Activated CD8-positive, alpha-beta T cell treated with anti-CD3 and anti-CD28 coated beads, Interleukin-2, amount 10 ng/mL, durations not matched to agents 7 days and 5 days (primary cell): ENCODE measurements around the gene TPRA1. TPM values are rescaled to one million over a fixed set of nuclear protein-coding genes. Genes with fewer than 3 reads are reported as not detected.

Experiments used
- ATAC-seq: fragments of 150-1000 bp; cut with Tn5 transposase; one replicate; pipeline ENCODE4 v1.10.0; 2021; ENCODE audit warnings: moderate library complexity
- CTCF ChIA-PET: fragments of 350-600 bp; sonication (Branson Sonifier 250); formaldehyde crosslinking; loops from one replicate; lab custom pipeline; 2021; ENCODE audit warnings: antibody characterized with exemption; lab: Charles Lee
- POLR2A ChIA-PET: fragments of 350-600 bp; sonication (Branson Sonifier 250); formaldehyde crosslinking; loops from one replicate; lab custom pipeline; 2021; ENCODE audit warnings: antibody characterized with exemption; lab: Charles Lee
- DNase-seq: peaks from one replicate; pipeline ENCODE4 v3.0.0-alpha.2; 2020
- H3K27ac Mint-ChIP-seq: one replicate; pipeline ENCODE4 v1.8.0; 2021; ENCODE audit warnings: mild to moderate bottlenecking, mixed read lengths
- H3K27me3 Mint-ChIP-seq: one replicate; pipeline ENCODE4 v1.8.0; 2021; ENCODE audit warnings: low read depth, mixed read lengths
- H3K36me3 Mint-ChIP-seq: one replicate; pipeline ENCODE4 v1.8.0; 2021; ENCODE audit warnings: low read depth, mixed read lengths
- H3K4me1 Mint-ChIP-seq: one replicate; pipeline ENCODE4 v1.8.0; 2021; ENCODE audit warnings: low read depth, mixed read lengths
- H3K4me3 Mint-ChIP-seq: one replicate; pipeline ENCODE4 v1.8.0; 2021; ENCODE audit warnings: mild to moderate bottlenecking, mixed read lengths
- H3K9me3 Mint-ChIP-seq: one replicate; pipeline ENCODE4 v1.8.0; 2022; ENCODE audit warnings: mixed read lengths; ENCODE audit not compliant: insufficient read depth
- total RNA-seq, 2 experiments: library from RNA; stranded (reverse); gene quantifications; one replicate each; pipeline ENCODE4 v1.2.3, GENCODE V29; 2021

TPRA1 gene
- total RNA-seq, 2 experiments from 2014 or later = 27.0 to 27.9 TPM

- Mint-ChIP-seq H3K36me3 (peaks cover 5% of the 10 kb centered on the region), H3K9me3 (no peaks in the 10 kb centered on the region), H3K27ac (peak overlapping the region; percentile 77), H3K4me3 (peak overlapping the region; percentile 93), H3K27me3 (no peaks in the 10 kb centered on the region), H3K4me1 (peaks cover 31% of the 10 kb centered on the region)
- ATAC-seq (no peak), DNase-seq (peak; percentile 40)
- ChIA-PET POLR2A (interaction anchor here (0.8 to 2.7 kb wide), 4 partner anchors 9 to 81 kb away, joined by 3 to 19 read pairs (median 4); partner anchors contain the start of gene MCM2), CTCF (interaction anchor here (6.3 kb wide), 1 partner anchor 14 kb away, joined by 48 read pairs; no protein-coding TSS in a partner anchor)
These were observed 1.5 kb downstream of the TPRA1 start for GRCh38 chr3:127588806-127589577.

DNA sequence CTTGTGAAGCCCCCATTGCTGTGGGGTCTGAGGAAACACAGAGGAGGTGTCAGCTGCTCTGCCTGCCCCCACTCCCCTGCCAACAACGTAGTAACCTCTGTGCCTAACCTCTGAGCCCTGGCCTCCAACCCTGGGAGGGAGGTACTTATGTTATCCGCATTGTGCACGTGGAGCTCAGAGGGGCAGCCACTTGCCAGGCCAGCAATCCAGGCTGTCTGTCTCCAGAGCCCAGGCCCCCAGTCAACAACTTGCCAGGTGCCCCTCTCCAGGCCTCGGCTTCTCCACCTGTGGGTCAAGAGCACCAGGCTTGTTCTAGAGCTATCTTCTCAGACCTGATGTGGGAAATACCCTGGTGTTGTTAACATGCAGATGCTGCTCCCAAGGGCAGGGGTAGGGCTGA, 2.7 kb downstream of the TPRA1 start:
- ATAC-seq = no peak
- H3K27ac Mint-ChIP-seq = no peak overlapping the region
- no peaks in the 10 kb centered on the region for H3K27me3 Mint-ChIP-seq
- peaks cover 27% of the 10 kb centered on the region for H3K4me1 Mint-ChIP-seq
- CTCF ChIA-PET = interaction anchor here (6.3 kb wide), 1 partner anchor 12 kb away, joined by 48 read pairs; no protein-coding TSS in a partner anchor
- no peak overlapping the region for H3K4me3 Mint-ChIP-seq
- POLR2A ChIA-PET = interaction anchor here (1.9 to 2.7 kb wide), 2 partner anchors 9 to 10 kb away, joined by 4 to 19 read pairs; partner anchors contain the start of gene MCM2
- DNase-seq = no peak
- H3K9me3 Mint-ChIP-seq = no peaks in the 10 kb centered on the region
- peaks cover 5% of the 10 kb centered on the region for H3K36me3 Mint-ChIP-seq

DNA sequence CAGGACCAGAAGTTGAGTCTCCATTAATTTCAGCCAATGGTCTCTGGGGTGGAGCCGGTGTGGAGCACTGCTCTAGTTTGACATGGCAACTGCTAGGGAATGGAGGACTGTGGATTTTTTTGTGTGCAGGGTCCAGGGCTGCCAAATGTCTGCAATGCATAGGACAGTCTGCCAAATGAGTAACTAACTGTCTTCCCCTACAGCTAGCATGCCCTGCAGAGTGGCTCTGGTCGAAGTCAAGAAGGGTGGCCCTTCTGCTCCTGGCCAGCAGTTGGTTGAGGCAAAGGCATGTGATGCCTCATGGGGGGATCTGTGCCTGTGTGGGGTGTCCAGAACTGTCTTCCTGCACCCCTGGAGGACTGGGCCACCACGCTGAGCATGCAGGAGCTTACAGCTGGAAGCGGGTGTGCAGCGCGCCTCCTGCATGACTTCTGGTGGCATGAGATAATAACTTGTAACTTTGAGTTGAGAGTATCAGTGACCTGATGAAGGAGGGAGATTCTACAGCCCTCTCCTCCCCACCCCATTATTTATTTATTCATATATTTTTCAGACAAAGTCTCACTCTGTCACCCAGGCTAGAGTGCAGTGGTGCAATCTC, 4.6 kb downstream of the TPRA1 start:
- DNase-seq (no peak), ATAC-seq (no peak)
- no peaks in the 10 kb centered on the region for H3K9me3 Mint-ChIP-seq
- CTCF ChIA-PET = interaction anchor here (0.7 to 6.3 kb wide), 2 partner anchors 10 to 647 kb away, joined by 3 to 48 read pairs; no protein-coding TSS in a partner anchor
- POLR2A ChIA-PET = interaction anchor here (0.8 kb wide), 1 partner anchor 12 kb away, joined by 3 read pairs; the partner anchor contains the start of gene MCM2
- H3K4me3 Mint-ChIP-seq = no peak overlapping the region
- peaks cover 13% of the 10 kb centered on the region for H3K4me1 Mint-ChIP-seq
- H3K27me3 Mint-ChIP-seq = no peaks in the 10 kb centered on the region
- no peak overlapping the region for H3K27ac Mint-ChIP-seq
- peaks cover 5% of the 10 kb centered on the region for H3K36me3 Mint-ChIP-seq

- ATAC-seq = no peak
- H3K4me3 Mint-ChIP-seq = no peak overlapping the region
- peaks cover 13% of the 10 kb centered on the region for H3K4me1 Mint-ChIP-seq
- no peaks in the 10 kb centered on the region for H3K27me3 Mint-ChIP-seq
- H3K9me3 Mint-ChIP-seq = no peaks in the 10 kb centered on the region
- POLR2A ChIA-PET = no interaction called here
- DNase-seq = no peak
- H3K36me3 Mint-ChIP-seq = peaks cover 5% of the 10 kb centered on the region
- H3K27ac Mint-ChIP-seq = no peak overlapping the region
- CTCF ChIA-PET = interaction anchor here (0.7 to 6.3 kb wide), 2 partner anchors 10 to 647 kb away, joined by 3 to 48 read pairs; no protein-coding TSS in a partner anchor
These were observed 5.2 kb downstream of the TPRA1 start for GRCh38 chr3:127585163-127585812.

DNA sequence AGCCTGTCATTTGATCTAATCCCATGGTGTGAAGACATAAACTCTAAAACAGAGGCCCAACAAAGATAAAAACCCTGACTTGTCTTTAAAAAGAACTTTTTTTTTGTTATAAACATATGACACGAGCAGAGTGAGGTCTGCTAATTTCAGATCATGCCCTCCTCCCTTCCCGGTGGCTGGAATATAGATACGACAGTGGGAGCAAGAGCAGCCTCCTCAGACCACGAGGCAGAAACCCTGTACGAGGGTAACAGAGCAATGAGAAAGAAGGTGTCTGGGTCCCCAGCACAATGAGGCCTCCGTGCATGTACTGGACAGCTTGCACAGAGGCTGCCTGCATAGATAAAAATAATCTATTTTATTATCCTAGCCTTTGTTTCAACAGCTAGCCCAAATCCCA, 5.8 kb downstream of the TPRA1 start:
- Mint-ChIP-seq H3K4me1 (peaks cover 13% of the 10 kb centered on the region), H3K4me3 (no peak overlapping the region), H3K27ac (no peak overlapping the region), H3K27me3 (no peaks in the 10 kb centered on the region), H3K36me3 (peaks cover 5% of the 10 kb centered on the region), H3K9me3 (no peaks in the 10 kb centered on the region)
- DNase-seq (no peak), ATAC-seq (no peak)
- ChIA-PET POLR2A (no interaction called here), CTCF (interaction anchor here (1.5 kb wide), 1 partner anchor 10 kb away, joined by 5 read pairs; no protein-coding TSS in a partner anchor)

DNA sequence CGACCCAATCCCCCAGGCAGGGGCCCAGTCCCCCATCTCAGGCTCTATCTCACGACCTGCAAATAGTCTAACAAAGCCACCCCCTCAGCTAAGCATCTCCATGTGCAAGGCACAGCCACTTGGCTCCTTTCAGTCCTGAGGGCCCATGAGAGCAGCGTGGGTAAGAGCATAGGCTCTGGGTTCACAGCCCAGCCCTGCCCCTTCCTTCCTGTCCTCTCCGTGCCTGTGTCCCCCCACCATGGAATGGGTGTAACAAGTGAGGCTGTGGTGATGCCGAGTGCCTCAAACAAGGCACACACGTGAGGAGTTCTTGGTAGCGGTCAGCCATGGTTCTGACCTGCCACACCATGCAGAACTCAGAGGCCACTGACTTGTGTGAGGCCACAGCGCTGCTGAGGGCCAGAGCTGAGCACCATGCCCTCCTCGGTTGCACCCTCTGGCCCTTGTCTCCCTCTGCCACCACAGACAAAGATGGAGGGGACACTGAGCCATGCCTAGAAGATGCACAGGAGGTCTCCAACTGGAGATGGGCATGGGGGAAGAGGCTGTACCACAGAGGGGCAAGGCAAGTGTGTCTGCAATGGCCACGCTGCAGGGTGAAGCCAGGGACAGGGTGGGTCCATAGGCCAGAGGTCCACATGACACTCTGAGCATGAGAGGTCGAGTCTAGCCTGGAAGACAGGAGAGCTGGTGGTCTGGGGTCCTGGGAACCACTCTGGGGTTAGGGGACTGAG, 10.0 kb downstream of the TPRA1 start:
- CTCF ChIA-PET = no interaction called here
- Mint-ChIP-seq H3K4me3 (no peak overlapping the region), H3K27ac (peak overlapping the region; percentile 25), H3K36me3 (no peaks in the 10 kb centered on the region), H3K4me1 (peaks cover 5% of the 10 kb centered on the region), H3K27me3 (no peaks in the 10 kb centered on the region), H3K9me3 (no peaks in the 10 kb centered on the region)
- ATAC-seq (no peak), DNase-seq (no peak)
- POLR2A ChIA-PET = no interaction called here

DNA sequence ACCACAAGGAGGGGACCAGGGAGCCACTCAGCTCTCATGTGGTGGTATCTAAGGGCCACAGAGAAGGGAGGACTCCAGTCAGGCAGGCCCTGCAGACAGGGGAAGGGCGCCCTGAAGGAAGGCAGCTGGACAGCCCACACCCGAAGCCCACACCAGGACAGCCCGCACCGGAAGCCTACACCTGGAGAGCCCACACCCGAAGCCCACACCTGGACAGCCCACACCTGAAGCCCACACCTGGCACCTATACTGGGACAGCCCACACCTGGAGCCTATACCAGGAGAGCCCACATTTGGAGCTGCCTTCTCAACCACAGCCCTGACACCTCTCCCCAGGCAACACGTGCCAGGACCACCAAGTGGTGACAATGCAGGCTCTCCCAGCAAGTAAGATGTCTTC, 11.7 kb downstream of the TPRA1 start:
- CTCF ChIA-PET = interaction anchor here (0.8 kb wide), 1 partner anchor 115 kb away, joined by 3 read pairs; no protein-coding TSS in a partner anchor
- no peak for DNase-seq

DNA sequence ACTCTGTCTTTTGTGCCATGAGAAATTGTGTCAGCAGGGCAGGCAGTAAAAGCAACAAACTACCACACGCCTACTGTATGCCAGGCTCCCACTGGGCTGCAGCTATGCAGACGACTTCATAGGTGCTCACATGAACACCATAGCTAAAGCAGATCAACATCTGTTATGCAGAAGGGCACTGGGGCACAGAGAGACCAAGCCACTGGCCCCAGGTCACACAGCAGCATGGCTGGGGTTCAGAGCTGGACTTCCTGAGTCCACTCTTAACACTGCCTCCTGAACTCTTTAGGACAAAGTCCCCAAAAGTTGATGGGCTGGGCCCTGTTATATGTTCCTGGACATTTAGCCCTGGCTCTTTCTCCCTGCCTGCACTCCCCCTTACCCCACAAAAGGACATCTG, 12.4 kb downstream of the TPRA1 start:
- POLR2A ChIA-PET = interaction anchor here (1.7 kb wide), 1 partner anchor 10 kb away, joined by 4 read pairs; no protein-coding TSS in a partner anchor
- DNase-seq (no peak), ATAC-seq (no peak)
- peak overlapping the region; percentile 15 for H3K27ac Mint-ChIP-seq
- peaks cover 3% of the 10 kb centered on the region for H3K36me3 Mint-ChIP-seq
- no peaks in the 10 kb centered on the region for H3K9me3 Mint-ChIP-seq
- H3K4me3 Mint-ChIP-seq = no peak overlapping the region
- CTCF ChIA-PET = no interaction called here
- peaks cover 13% of the 10 kb centered on the region for H3K4me1 Mint-ChIP-seq
- H3K27me3 Mint-ChIP-seq = no peaks in the 10 kb centered on the region

More for the DNA sequence above, 11.7 kb downstream of the TPRA1 start:
- H3K4me3 Mint-ChIP-seq = no peak overlapping the region
- POLR2A ChIA-PET = interaction anchor here (1.7 kb wide), 1 partner anchor 10 kb away, joined by 4 read pairs; no protein-coding TSS in a partner anchor
- H3K27ac Mint-ChIP-seq = no peak overlapping the region
- no peaks in the 10 kb centered on the region for H3K27me3 Mint-ChIP-seq
- ATAC-seq = no peak
- H3K4me1 Mint-ChIP-seq = peaks cover 13% of the 10 kb centered on the region
- H3K36me3 Mint-ChIP-seq = peaks cover 3% of the 10 kb centered on the region
- no peaks in the 10 kb centered on the region for H3K9me3 Mint-ChIP-seq

GRCh38 chr3:127577448-127577847, 13.1 kb downstream of the TPRA1 start:
- POLR2A ChIA-PET = no interaction called here
- H3K9me3 Mint-ChIP-seq = no peaks in the 10 kb centered on the region
- no peak for ATAC-seq

DNA sequence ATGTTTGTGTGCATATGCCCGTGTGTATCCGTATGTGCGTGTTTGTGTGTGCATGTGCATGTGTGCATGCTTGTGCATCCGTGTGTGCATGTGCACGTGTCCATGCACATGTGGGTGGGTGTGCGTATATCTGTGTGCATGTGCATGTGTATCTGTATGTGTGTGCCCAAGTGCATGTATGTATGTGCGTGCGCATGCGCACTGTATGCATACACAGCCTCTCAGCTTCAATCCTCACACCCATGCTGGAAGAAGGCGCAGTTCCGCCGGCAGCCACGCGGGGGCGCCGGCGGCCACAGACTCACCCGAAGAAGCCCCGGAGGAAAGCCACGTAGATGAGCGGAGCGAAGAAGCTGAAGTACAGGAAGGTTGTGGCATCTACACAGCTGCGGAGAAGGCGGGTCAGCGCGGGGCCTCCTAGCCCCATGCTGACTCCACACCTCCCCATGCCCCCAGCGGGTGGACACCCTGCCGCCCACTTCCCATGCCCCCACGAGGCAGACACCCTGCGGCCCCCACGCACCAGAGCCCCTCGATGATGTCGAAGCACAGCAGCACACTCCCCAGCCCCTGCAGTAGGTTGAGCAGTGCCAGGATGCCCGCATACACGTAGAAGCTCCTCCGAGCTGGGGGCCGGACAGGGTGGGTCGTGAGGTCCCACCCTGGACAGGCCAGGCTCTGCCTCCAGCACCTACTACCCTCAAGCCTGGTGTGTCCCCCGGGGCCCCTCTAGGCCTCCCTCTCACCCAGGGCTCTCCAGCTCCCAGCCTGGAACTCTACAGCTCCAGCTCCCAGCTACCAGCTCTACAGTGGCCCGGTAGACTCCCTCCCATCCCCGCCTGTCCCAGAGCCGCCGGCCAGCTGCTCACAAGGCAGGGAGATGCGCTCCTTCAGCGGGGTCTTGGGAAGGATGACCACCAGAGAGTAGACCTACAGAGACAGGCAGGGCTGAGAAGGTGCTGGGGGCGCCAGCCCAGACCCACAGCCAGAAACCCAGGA, 15.4 kb downstream of the TPRA1 start:
- ATAC-seq (peak; percentile 96), DNase-seq (peak; percentile 88)
- no peaks in the 10 kb centered on the region for H3K27me3 Mint-ChIP-seq
- H3K27ac Mint-ChIP-seq = peak overlapping the region; percentile 35
- peaks cover 13% of the 10 kb centered on the region for H3K4me1 Mint-ChIP-seq
- CTCF ChIA-PET = interaction anchor here (0.5 to 2.0 kb wide), 44 partner anchors 9 to 996 kb away, joined by 3 to 48 read pairs (median 4); partner anchors contain the start of genes ABTB1, MCM2, MGLL and TPRA1
- H3K4me3 Mint-ChIP-seq = no peak overlapping the region
- POLR2A ChIA-PET = interaction anchor here (0.6 to 1.3 kb wide), 3 partner anchors 23 to 119 kb away, joined by 3 to 7 read pairs (median 5); partner anchors contain the start of gene MCM2
- no peaks in the 10 kb centered on the region for H3K9me3 Mint-ChIP-seq
- H3K36me3 Mint-ChIP-seq = peaks cover 14% of the 10 kb centered on the region

More at GRCh38 chr3:127577448-127577847, 13.1 kb downstream of the TPRA1 start:
- Mint-ChIP-seq H3K27ac (peak overlapping the region; percentile 44), H3K36me3 (peaks cover 6% of the 10 kb centered on the region), H3K4me3 (no peak overlapping the region), H3K27me3 (no peaks in the 10 kb centered on the region), H3K4me1 (peaks cover 13% of the 10 kb centered on the region)
- CTCF ChIA-PET = no interaction called here
- DNase-seq = no peak
